ENCODE results near the gene TMEM94. TPM values are rescaled to one million over a fixed set of nuclear protein-coding genes. Genes with fewer than 3 reads are reported as not detected.

TMEM94 gene
- total and polyA plus RNA-seq, 2 of the 13 experiments (the other 11 are each of a cell fraction or from before 2014, with no cell fraction given) = 32.6 to 134 TPM

- TF ChIP-seq ZNF451 (CRISPR knock-in tag; IDR thresholded peaks at IDR 0.05) (no peak; the same call in 1 of the 2 replicates), FLYWCH1 (CRISPR knock-in tag; IDR thresholded peaks at IDR 0.05) (no peak), SMAD3 (CRISPR knock-in tag; IDR thresholded peaks at IDR 0.05) (peak; percentile 28; the same call in 1 of the 2 replicates), HDAC1 (CRISPR knock-in tag; IDR thresholded peaks at IDR 0.05) (no peak; the same call in 1 of the 2 replicates), ZNF160 (CRISPR knock-in tag; IDR thresholded peaks at IDR 0.05) (peak; percentile 34; the same call in 1 of the 2 replicates), TP53 (CRISPR knock-in tag; conservative IDR thresholded peaks at IDR 0.05) (no peak), ZNF720 (CRISPR knock-in tag; IDR thresholded peaks at IDR 0.05) (no peak), UBTF (CRISPR knock-in tag; IDR thresholded peaks at IDR 0.05) (peak; percentile 85), ZNF883 (CRISPR knock-in tag; IDR thresholded peaks at IDR 0.05; ENCODE audit: not compliant biosample characterization) (no peak), RFXANK (CRISPR knock-in tag; IDR thresholded peaks at IDR 0.05) (no peak), ZNF770 (CRISPR knock-in tag; IDR thresholded peaks at IDR 0.05) (peak; percentile 60; the same call in 1 of the 2 replicates), SNAI1 (CRISPR knock-in tag; IDR thresholded peaks at IDR 0.05; ENCODE audit: borderline replicate concordance) (no peak), BORCS8-MEF2B (CRISPR knock-in tag; IDR thresholded peaks at IDR 0.05) (peak; percentile 51), ZNF530 (CRISPR knock-in tag; IDR thresholded peaks at IDR 0.05; ENCODE audit: low read depth) (no peak), HNF1B (CRISPR knock-in tag; IDR thresholded peaks at IDR 0.05) (peak; percentile 83), ZNF367 (CRISPR knock-in tag; IDR thresholded peaks at IDR 0.05; ENCODE audit: borderline replicate concordance) (no peak; the same call in 1 of the 2 replicates), ZNF224 (CRISPR knock-in tag; IDR thresholded peaks at IDR 0.05) (peak; percentile 78; the same call in 1 of the 2 replicates), TFDP2 (CRISPR knock-in tag; IDR thresholded peaks at IDR 0.05) (no peak), CENPT (CRISPR knock-in tag; IDR thresholded peaks at IDR 0.05; ENCODE audit: low read depth) (no peak), GRHL1 (CRISPR knock-in tag; conservative IDR thresholded peaks at IDR 0.05) (no peak), ZNF777 (CRISPR knock-in tag; IDR thresholded peaks at IDR 0.05) (peak; percentile 45)
Observed at GRCh38 chr17:75525806-75526554, 69.5 kb downstream of the TMEM94 start (continued).

Measured in HepG2 (cell line).